H1 (cell line): Measurements from ENCODE around the gene DTWD2. TPM values are rescaled to one million over a fixed set of nuclear protein-coding genes. Genes with fewer than 3 reads are reported as not detected.

Source experiments
- polyA plus RNA-seq, 7 experiments: library from polyadenylated mRNA; depleted of rRNA in 3 of 7; stranded (reverse) in 5 of 7; unstranded in 2 of 7; fragments of >200 nt in 5 of 7; fragments of 200-250 nt in 2 of 7; gene quantifications; 1 replicate in 5 of 7; 2 replicates in 1 of 7; 4 replicates in 1 of 7; pipeline versions ENCODE4 v1.2.1 to v1.2.3, GENCODE V29; 2011 to 2013; ENCODE audit warnings: missing spikeins in 2 of 7, mixed read lengths in 2 of 7
- total RNA-seq: library from RNA; stranded (reverse); fragmentation: NEBNext Ultra II Directional; extraction: Animal tissue kit (Norgen Biotek cat#: 25700); gene quantifications from 2 replicates; pipeline ENCODE4 v1.2.1, GENCODE V29; 2021
- TF ChIP-seq, protein P1 (sequence below): fragments of 300-600 bp; sonication (generic); IDR thresholded peaks from 2 replicates; pipeline ENCODE4 v1.7.1; 2012; ENCODE audit warnings: low read length, moderate library complexity, mild to moderate bottlenecking, inconsistent platforms; ENCODE audit not compliant: insufficient replicate concordance

The DTWD2 gene
- total and polyA plus RNA-seq, 2 of the 8 experiments (the other 6 are each of a cell fraction or from before 2014, with no cell fraction given), result 4.3 to 17.1 TPM

DNA sequence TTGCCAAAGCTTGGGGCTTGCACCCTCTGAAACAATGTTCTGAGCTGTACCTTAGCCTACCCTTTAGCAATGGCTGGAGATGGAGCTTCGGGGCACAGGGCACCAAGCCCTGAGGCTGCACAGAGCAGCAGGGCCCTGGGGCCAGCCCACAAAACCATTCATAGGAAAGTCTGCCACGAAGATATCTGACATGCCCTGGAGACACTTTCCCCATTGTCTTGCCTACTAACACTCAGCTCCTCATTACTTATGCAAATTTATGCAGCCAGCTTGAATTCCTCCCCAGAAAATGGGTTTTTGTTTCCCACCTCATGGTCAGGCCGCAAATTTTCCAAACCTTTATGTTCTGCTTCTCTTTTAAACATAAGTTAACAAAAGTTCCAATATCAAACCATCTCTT is 105.7 kb downstream of the DTWD2 start (continued):
- TF ChIP-seq, protein P1, sequence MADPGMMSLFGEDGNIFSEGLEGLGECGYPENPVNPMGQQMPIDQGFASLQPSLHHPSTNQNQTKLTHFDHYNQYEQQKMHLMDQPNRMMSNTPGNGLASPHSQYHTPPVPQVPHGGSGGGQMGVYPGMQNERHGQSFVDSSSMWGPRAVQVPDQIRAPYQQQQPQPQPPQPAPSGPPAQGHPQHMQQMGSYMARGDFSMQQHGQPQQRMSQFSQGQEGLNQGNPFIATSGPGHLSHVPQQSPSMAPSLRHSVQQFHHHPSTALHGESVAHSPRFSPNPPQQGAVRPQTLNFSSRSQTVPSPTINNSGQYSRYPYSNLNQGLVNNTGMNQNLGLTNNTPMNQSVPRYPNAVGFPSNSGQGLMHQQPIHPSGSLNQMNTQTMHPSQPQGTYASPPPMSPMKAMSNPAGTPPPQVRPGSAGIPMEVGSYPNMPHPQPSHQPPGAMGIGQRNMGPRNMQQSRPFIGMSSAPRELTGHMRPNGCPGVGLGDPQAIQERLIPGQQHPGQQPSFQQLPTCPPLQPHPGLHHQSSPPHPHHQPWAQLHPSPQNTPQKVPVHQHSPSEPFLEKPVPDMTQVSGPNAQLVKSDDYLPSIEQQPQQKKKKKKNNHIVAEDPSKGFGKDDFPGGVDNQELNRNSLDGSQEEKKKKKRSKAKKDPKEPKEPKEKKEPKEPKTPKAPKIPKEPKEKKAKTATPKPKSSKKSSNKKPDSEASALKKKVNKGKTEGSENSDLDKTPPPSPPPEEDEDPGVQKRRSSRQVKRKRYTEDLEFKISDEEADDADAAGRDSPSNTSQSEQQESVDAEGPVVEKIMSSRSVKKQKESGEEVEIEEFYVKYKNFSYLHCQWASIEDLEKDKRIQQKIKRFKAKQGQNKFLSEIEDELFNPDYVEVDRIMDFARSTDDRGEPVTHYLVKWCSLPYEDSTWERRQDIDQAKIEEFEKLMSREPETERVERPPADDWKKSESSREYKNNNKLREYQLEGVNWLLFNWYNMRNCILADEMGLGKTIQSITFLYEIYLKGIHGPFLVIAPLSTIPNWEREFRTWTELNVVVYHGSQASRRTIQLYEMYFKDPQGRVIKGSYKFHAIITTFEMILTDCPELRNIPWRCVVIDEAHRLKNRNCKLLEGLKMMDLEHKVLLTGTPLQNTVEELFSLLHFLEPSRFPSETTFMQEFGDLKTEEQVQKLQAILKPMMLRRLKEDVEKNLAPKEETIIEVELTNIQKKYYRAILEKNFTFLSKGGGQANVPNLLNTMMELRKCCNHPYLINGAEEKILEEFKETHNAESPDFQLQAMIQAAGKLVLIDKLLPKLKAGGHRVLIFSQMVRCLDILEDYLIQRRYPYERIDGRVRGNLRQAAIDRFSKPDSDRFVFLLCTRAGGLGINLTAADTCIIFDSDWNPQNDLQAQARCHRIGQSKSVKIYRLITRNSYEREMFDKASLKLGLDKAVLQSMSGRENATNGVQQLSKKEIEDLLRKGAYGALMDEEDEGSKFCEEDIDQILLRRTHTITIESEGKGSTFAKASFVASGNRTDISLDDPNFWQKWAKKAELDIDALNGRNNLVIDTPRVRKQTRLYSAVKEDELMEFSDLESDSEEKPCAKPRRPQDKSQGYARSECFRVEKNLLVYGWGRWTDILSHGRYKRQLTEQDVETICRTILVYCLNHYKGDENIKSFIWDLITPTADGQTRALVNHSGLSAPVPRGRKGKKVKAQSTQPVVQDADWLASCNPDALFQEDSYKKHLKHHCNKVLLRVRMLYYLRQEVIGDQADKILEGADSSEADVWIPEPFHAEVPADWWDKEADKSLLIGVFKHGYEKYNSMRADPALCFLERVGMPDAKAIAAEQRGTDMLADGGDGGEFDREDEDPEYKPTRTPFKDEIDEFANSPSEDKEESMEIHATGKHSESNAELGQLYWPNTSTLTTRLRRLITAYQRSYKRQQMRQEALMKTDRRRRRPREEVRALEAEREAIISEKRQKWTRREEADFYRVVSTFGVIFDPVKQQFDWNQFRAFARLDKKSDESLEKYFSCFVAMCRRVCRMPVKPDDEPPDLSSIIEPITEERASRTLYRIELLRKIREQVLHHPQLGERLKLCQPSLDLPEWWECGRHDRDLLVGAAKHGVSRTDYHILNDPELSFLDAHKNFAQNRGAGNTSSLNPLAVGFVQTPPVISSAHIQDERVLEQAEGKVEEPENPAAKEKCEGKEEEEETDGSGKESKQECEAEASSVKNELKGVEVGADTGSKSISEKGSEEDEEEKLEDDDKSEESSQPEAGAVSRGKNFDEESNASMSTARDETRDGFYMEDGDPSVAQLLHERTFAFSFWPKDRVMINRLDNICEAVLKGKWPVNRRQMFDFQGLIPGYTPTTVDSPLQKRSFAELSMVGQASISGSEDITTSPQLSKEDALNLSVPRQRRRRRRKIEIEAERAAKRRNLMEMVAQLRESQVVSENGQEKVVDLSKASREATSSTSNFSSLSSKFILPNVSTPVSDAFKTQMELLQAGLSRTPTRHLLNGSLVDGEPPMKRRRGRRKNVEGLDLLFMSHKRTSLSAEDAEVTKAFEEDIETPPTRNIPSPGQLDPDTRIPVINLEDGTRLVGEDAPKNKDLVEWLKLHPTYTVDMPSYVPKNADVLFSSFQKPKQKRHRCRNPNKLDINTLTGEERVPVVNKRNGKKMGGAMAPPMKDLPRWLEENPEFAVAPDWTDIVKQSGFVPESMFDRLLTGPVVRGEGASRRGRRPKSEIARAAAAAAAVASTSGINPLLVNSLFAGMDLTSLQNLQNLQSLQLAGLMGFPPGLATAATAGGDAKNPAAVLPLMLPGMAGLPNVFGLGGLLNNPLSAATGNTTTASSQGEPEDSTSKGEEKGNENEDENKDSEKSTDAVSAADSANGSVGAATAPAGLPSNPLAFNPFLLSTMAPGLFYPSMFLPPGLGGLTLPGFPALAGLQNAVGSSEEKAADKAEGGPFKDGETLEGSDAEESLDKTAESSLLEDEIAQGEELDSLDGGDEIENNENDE, result no peak
- TF ChIP-seq, all 59 proteins: peak for 0
